Calu3 (cell line): Measurements from ENCODE around the gene CALD1. TPM values are rescaled to one million over a fixed set of nuclear protein-coding genes. Genes with fewer than 3 reads are reported as not detected.

Experiments
- BruUV-seq: library from RNA; stranded (reverse); fragments of 400-500 nt; replicated peaks from 2 replicates; lab custom pipeline; 2021; lab: Mats Ljungman, UMichigan
- CTCF ChIA-PET: fragments of 300-600 bp; sonication (Branson Sonifier 250); formaldehyde crosslinking; loops from one replicate; lab custom pipeline; 2022; ENCODE audit warnings: antibody characterized with exemption; lab: Charles Lee
- DNase-seq: peaks from one replicate; pipeline ENCODE4 v3.0.0; 2022
- H3K27ac Mint-ChIP-seq: one replicate; pipeline ENCODE4 v1.8.0; 2022; ENCODE audit warnings: mixed read lengths; ENCODE audit not compliant: unreplicated experiment
- H3K27me3 Mint-ChIP-seq: one replicate; pipeline ENCODE4 v1.8.0; 2022; ENCODE audit warnings: mixed read lengths; ENCODE audit not compliant: unreplicated experiment
- H3K36me3 Mint-ChIP-seq: one replicate; pipeline ENCODE4 v1.8.0; 2022; ENCODE audit warnings: mild to moderate bottlenecking, moderate library complexity, mixed read lengths; ENCODE audit not compliant: insufficient read depth, unreplicated experiment
- H3K4me1 Mint-ChIP-seq: one replicate; pipeline ENCODE4 v1.8.0; 2022; ENCODE audit warnings: mild to moderate bottlenecking, low read depth, mixed read lengths; ENCODE audit not compliant: unreplicated experiment
- H3K4me3 Mint-ChIP-seq: one replicate; pipeline ENCODE4 v1.8.0; 2022; ENCODE audit warnings: mild to moderate bottlenecking, low read depth, moderate library complexity, mixed read lengths; ENCODE audit not compliant: unreplicated experiment
- H3K9me3 Mint-ChIP-seq: one replicate; pipeline ENCODE4 v1.8.0; 2022; ENCODE audit warnings: low read depth, mixed read lengths; ENCODE audit not compliant: unreplicated experiment
- intact Hi-C: fragments of 100-400 bp; cut with micrococcal nuclease; formaldehyde crosslinking; loops from one replicate; pipeline ENCODE4 v1.10.0; 2022; ENCODE audit not compliant: unreplicated experiment
- total RNA-seq: library from RNA; stranded (reverse); gene quantifications from 2 replicates; pipeline ENCODE4 v1.2.3, GENCODE V29; 2022
- TF ChIP-seq, protein P1 (sequence below): fragments of 200-600 bp; IDR thresholded peaks from one replicate; pipeline ENCODE4 v1.8.0; 2022; ENCODE audit warnings: antibody characterized with exemption; ENCODE audit not compliant: unreplicated experiment

The CALD1 gene
- total RNA-seq, 1 experiment from 2014 or later, result 9.3 TPM

DNA sequence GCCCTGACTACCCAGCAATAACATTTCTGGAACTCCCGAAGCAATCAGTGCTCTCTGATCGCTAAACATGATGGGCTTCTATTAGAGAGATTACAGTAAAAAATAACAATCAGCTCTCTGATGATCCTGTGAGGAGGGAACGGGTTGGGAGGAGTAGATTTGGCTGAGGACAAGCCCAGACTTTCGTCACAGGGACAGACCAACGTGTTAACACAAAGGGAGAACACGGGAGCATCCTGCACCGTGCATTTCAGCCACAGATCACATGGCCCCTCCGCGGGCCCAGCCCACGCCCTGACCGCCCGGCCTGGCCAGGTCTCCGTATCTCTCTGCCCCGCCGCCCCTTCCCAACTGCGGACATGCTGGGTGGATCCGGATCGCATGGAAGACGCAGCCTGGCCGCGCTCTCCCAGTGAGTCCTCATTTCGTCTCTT, 111.8 kb downstream of the CALD1 start:
- peaks cover 25% of the 10 kb centered on the region for H3K4me1 Mint-ChIP-seq

DNA sequence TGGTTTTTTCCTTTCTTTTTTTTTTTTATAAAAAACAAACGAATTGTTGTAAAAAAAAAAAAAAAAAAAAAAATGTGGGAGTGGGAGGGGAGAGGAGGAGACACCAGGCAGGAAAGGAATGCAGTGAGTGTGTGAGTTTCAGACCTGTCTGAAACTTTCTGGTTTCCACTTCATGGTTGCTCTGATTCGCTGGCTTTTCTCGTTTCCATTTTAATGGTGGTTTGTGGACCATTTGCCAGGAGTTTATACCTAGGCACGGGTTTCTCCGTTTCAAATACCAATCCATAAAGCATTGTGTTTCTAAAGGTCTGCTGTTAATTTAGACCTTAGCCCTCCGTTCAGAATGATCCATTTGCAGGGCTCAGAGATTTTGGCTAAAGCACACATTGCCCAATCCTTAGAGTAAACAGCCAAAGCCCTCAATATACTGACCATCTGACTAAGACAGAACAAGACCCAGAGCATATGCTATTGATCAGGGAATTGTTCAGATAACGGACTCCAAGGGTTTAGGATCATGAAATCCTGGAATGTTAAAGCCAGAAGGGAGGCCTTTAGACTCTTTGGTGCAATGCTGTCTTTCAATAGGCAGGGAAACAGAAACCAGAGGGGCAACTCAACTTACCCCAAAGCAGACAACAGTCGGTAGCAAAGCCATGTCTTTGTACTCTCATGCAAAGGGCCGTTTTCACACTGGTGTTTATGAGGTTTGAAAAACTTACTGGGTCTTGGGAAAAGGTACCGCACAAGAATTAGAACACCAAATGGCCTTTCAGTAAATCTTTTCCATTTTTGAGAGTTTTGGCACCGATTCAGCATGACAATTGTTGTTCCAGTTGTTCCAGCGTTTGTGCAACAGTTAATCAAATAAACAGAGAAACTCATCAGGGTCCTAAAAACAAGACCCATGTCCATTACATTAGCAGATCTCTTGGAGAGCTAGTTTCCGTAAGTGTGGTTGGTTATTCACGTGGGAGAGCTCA, 112.6 kb downstream of the CALD1 start:
- Mint-ChIP-seq H3K4me1 (peaks cover 18% of the 10 kb centered on the region), H3K9me3 (peaks cover 6% of the 10 kb centered on the region), H3K36me3 (no peaks in the 10 kb centered on the region), H3K27ac (no peak overlapping the region), H3K27me3 (no peaks in the 10 kb centered on the region), H3K4me3 (peak overlapping the region; percentile 62)
- TSS peak; percentile 23 for BruUV-seq
- intact Hi-C loops, result no loop called here
- TF ChIP-seq, protein P1, sequence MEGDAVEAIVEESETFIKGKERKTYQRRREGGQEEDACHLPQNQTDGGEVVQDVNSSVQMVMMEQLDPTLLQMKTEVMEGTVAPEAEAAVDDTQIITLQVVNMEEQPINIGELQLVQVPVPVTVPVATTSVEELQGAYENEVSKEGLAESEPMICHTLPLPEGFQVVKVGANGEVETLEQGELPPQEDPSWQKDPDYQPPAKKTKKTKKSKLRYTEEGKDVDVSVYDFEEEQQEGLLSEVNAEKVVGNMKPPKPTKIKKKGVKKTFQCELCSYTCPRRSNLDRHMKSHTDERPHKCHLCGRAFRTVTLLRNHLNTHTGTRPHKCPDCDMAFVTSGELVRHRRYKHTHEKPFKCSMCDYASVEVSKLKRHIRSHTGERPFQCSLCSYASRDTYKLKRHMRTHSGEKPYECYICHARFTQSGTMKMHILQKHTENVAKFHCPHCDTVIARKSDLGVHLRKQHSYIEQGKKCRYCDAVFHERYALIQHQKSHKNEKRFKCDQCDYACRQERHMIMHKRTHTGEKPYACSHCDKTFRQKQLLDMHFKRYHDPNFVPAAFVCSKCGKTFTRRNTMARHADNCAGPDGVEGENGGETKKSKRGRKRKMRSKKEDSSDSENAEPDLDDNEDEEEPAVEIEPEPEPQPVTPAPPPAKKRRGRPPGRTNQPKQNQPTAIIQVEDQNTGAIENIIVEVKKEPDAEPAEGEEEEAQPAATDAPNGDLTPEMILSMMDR, result no peak
- no peak for DNase-seq
- CTCF ChIA-PET, result no interaction called here

More for the DNA sequence above, 111.8 kb downstream of the CALD1 start:
- intact Hi-C loops, result no loop called here
- TF ChIP-seq, protein P1, result no peak
- peak; percentile 13 for DNase-seq
- no peaks in the 10 kb centered on the region for H3K27me3 Mint-ChIP-seq
- H3K9me3 Mint-ChIP-seq, result peaks cover 4% of the 10 kb centered on the region
- CTCF ChIA-PET, result no interaction called here
- peak overlapping the region; percentile 62 for H3K4me3 Mint-ChIP-seq
- no TSS peak for BruUV-seq
- no peak overlapping the region for H3K27ac Mint-ChIP-seq
- H3K36me3 Mint-ChIP-seq, result no peaks in the 10 kb centered on the region

DNA sequence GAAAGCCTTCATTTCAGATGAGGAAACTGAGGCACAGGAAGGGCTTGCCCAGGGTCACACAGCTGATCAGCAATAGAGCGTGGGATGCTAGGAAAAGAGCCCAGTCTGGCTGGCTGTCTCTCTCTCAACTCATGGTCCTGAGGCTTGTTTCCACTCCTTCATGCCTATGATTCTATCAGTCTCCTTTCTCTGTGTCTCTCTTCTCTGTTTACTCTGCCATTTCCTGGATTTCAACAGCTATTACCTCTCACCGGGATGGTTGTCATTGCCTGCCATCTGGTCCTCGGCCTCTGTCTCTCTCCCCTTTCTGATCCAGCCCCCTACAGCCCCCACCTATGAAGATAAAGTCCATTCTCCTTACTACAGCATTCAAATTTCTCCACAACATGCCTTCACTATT, 113.5 kb downstream of the CALD1 start:
- intact Hi-C loops, result no loop called here
- no peaks in the 10 kb centered on the region for H3K36me3 Mint-ChIP-seq
- H3K27ac Mint-ChIP-seq, result no peak overlapping the region
- CTCF ChIA-PET, result no interaction called here
- no TSS peak for BruUV-seq
- H3K4me1 Mint-ChIP-seq, result peaks cover 10% of the 10 kb centered on the region
- TF ChIP-seq, protein P1, result no peak
- no peak overlapping the region for H3K4me3 Mint-ChIP-seq
- no peak for DNase-seq
- no peaks in the 10 kb centered on the region for H3K27me3 Mint-ChIP-seq
- H3K9me3 Mint-ChIP-seq, result peaks cover 6% of the 10 kb centered on the region

DNA sequence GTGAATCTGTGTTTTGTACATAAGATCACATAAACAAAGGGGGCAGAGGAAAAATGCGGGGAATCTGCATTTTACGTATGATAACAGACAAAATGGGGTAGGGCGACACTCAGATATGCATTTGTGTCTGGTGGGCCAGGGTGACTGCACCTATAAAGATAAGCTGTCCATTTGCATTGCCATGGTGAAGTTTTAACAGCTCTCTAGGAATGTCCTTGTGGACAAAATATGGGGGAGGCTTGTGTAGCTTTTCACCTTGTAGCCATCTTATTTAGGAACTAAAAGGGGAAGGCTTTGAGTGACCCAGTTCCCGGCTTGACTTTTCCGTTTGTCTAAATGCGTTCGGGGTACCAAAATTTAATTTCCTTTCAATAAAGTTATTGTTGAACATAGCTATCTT, 114.5 kb downstream of the CALD1 start:
- Mint-ChIP-seq H3K9me3 (peaks cover 6% of the 10 kb centered on the region), H3K27me3 (no peaks in the 10 kb centered on the region), H3K27ac (no peak overlapping the region), H3K4me3 (no peak overlapping the region), H3K36me3 (no peaks in the 10 kb centered on the region), H3K4me1 (peaks cover 12% of the 10 kb centered on the region)
- TF ChIP-seq, protein P1, result no peak
- DNase-seq, result no peak
- intact Hi-C loops, result no loop called here
- CTCF ChIA-PET, result no interaction called here
- BruUV-seq, result no TSS peak
